SK-N-MC (cell line): ENCODE results near the gene CD52.

Experiments
- EZH2 ChIP-seq: fragments of 200-600 bp; sonication (generic); IDR thresholded peaks from one replicate; pipeline ENCODE4 v1.6.1; 2017; ENCODE audit warnings: antibody characterized with exemption
- FOXP2 ChIP-seq: optimal IDR thresholded peaks from 2 replicates; pipeline ENCODE3; 2011; ENCODE audit warnings: mild to moderate bottlenecking, moderate library complexity; ENCODE audit not compliant: insufficient read depth; ENCODE audit errors: extremely low read length, control extremely low read depth

DNA sequence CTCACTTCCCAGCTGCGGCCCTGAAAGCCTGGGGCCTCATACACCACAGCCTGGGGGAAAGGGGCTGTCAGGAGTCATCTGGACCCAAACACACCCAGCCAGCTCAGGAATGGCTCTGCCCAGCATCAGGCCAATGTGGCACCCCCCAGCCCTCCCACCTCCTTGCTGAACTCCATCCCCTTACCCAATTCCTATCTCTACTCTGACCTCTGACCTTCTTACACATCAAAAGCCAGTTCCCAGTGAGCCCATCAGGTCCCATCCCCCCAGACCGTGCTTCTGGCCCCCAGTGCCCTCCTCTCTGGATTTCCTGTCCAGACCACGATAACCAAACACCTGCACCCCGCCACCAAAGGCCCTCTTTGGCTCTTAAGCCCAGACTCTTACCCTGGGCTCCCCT is 19.9 kb downstream of the CD52 start:
- TF ChIP-seq EZH2 (no peak), FOXP2 (no peak)
